ENCODE data around the gene WDSUB1.

DNA sequence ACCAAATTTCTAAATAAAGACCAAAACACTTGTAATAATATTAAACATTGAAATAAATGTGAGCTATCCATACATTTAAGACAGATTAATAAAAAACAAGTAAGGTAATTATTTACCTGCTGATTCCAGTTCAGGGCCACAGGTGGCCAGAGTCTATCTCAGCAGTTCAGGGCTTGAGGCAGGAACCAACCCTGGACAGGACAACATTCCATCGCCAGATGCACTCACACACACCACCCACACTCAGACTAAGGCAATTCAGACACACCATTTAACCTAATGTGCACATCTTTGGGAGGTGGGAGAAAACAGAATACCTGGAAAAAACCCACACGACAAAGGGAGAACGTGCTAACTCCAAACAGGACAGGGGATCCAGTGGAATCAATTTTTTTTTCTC lies 14.1 kb upstream of the WDSUB1 start:
- TF ChIP-seq, protein P1, sequence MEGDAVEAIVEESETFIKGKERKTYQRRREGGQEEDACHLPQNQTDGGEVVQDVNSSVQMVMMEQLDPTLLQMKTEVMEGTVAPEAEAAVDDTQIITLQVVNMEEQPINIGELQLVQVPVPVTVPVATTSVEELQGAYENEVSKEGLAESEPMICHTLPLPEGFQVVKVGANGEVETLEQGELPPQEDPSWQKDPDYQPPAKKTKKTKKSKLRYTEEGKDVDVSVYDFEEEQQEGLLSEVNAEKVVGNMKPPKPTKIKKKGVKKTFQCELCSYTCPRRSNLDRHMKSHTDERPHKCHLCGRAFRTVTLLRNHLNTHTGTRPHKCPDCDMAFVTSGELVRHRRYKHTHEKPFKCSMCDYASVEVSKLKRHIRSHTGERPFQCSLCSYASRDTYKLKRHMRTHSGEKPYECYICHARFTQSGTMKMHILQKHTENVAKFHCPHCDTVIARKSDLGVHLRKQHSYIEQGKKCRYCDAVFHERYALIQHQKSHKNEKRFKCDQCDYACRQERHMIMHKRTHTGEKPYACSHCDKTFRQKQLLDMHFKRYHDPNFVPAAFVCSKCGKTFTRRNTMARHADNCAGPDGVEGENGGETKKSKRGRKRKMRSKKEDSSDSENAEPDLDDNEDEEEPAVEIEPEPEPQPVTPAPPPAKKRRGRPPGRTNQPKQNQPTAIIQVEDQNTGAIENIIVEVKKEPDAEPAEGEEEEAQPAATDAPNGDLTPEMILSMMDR (conservative IDR thresholded peaks at IDR 0.05; ENCODE audit: low read length) = no peak
- no peak for TF ChIP-seq EZH2phosphoT487 (IDR thresholded peaks at IDR 0.05; ENCODE audit: borderline replicate concordance, low read depth, low read length)
